SK-N-SH (cell line): ENCODE measurements around the gene ELMO1. TPM values are rescaled to one million over a fixed set of nuclear protein-coding genes. Genes with fewer than 3 reads are reported as not detected.

Experiments
- CTCF ChIA-PET: fragments of 300-600, 350-600 bp; formaldehyde crosslinking; extraction: SDS; loops from one replicate; lab custom pipeline; 2021; lab: Yijun Ruan, JAX
- POLR2A ChIA-PET: fragments of 350-600 bp; sonication (Branson Sonifier 250); formaldehyde crosslinking; extraction: SDS; loops from one replicate; lab custom pipeline; 2020; ENCODE audit warnings: antibody characterized with exemption, inconsistent platforms; lab: Yijun Ruan, JAX
- DNase-seq: peaks from one replicate; pipeline ENCODE4 v3.0.0; 2012
- H2AFZ ChIP-seq: fragments of 200-600 bp; sonication (generic); 2 replicates; pipeline ENCODE4 v1.8.1; 2016; ENCODE audit warnings: antibody characterized with exemption, mild to moderate bottlenecking, low read depth
- H3F3A ChIP-seq: fragments of 200-600 bp; sonication (generic); replicated peaks from 2 replicates; pipeline ENCODE3; 2016; ENCODE audit warnings: antibody characterized with exemption, mild to moderate bottlenecking; ENCODE audit not compliant: insufficient read depth
- H3K27ac ChIP-seq, 2 experiments: fragments of 200-500 bp in 1 of 2; fragments of 200-600 bp in 1 of 2; sonication (Bioruptor generic) in 1 of 2; sonication (generic), shearing (Covaris generic) in 1 of 2; 2 replicates each; pipeline versions ENCODE4 v1.5.1 to v1.6.1; 2014 to 2016; ENCODE audit warnings: low read depth in 2 of 2, inconsistent platforms in 1 of 2, low read length in 1 of 2, mild to moderate bottlenecking in 1 of 2, mixed read lengths in 1 of 2
- H3K27me3 ChIP-seq: fragments of 200-600 bp; sonication (generic), shearing (Covaris generic); 2 replicates; pipeline ENCODE4 v1.6.1; 2016; ENCODE audit warnings: mixed run types; ENCODE audit not compliant: insufficient read depth
- H3K36me3 ChIP-seq, 2 experiments: fragments of 200-500 bp in 1 of 2; fragments of 200-600 bp in 1 of 2; sonication (Bioruptor generic) in 1 of 2; sonication (generic) in 1 of 2; replicated peaks in 1 of 2; 2 replicates each; pipeline versions ENCODE3 to v1.5.1; 2014 to 2016; ENCODE audit warnings: low read length in 1 of 2, mild to moderate bottlenecking in 1 of 2; ENCODE audit not compliant: insufficient read depth in 2 of 2, control insufficient read depth in 1 of 2
- H3K4me1 ChIP-seq, 2 experiments: fragments of 200-500 bp in 1 of 2; fragments of 200-600 bp in 1 of 2; sonication (Bioruptor generic) in 1 of 2; sonication (generic), shearing (Covaris generic) in 1 of 2; 2 replicates each; pipeline versions ENCODE4 v1.5.1 to v1.6.1; 2014 to 2016; ENCODE audit warnings: low read depth in 1 of 2, low read length in 1 of 2, mixed run types in 1 of 2; ENCODE audit not compliant: insufficient read depth in 2 of 2, control insufficient read depth in 1 of 2
- H3K4me2 ChIP-seq: fragments of 200-600 bp; sonication (generic), shearing (Covaris generic); 2 replicates; pipeline ENCODE4 v1.6.1; 2017; ENCODE audit warnings: mixed run types
- H3K4me3 ChIP-seq, 2 experiments: fragments of 200-500 bp in 1 of 2; fragments of 200-600 bp in 1 of 2; sonication (Bioruptor generic) in 1 of 2; sonication (generic), shearing (Covaris generic) in 1 of 2; 2 replicates each; pipeline versions ENCODE4 v1.5.1 to v1.8.1; 2014 to 2016; ENCODE audit warnings: low read depth in 2 of 2, inconsistent platforms in 1 of 2, low read length in 1 of 2, mild to moderate bottlenecking in 1 of 2, mixed read lengths in 1 of 2, moderate library complexity in 1 of 2
- H3K79me2 ChIP-seq: fragments of 200-600 bp; sonication (generic); 2 replicates; pipeline ENCODE4 v1.8.1; 2017; ENCODE audit warnings: mild to moderate bottlenecking; ENCODE audit not compliant: insufficient read depth
- H3K9ac ChIP-seq: fragments of 200-600 bp; sonication (generic); 2 replicates; pipeline ENCODE4 v1.6.1; 2017; ENCODE audit warnings: mixed run types
- H3K9me2 ChIP-seq: fragments of 200-600 bp; sonication (generic); 2 replicates; pipeline ENCODE4 v1.6.1; 2017; ENCODE audit warnings: mixed run types
- H3K9me3 ChIP-seq: fragments of 200-600 bp; sonication (generic); 2 replicates; pipeline ENCODE4 v1.6.1; 2017; ENCODE audit warnings: mixed run types, mild to moderate bottlenecking, moderate library complexity
- H4K20me1 ChIP-seq: fragments of 200-600 bp; sonication (generic); 2 replicates; pipeline ENCODE4 v1.6.1; 2017; ENCODE audit warnings: mild to moderate bottlenecking, mixed run types; ENCODE audit not compliant: insufficient read depth
- EZH2phosphoT487 ChIP-seq: fragments of 200-600 bp; sonication (generic); IDR thresholded peaks from 2 replicates; pipeline ENCODE4 v1.6.1; 2017; ENCODE audit warnings: low read depth, mixed run types, mild to moderate bottlenecking, antibody characterized with exemption, moderate library complexity, borderline replicate concordance
- FOXJ3 ChIP-seq: sonication (generic); formaldehyde crosslinking; IDR thresholded peaks from 2 replicates; pipeline ENCODE4 v1.5.1; 2020; ENCODE audit warnings: mild to moderate bottlenecking, missing genetic modification reagents
- GABPA ChIP-seq: IDR thresholded peaks from 2 replicates; pipeline ENCODE4 v1.4.0; 2012; ENCODE audit warnings: low read depth, mild to moderate bottlenecking
- IRF3 ChIP-seq: fragments of 150-350 bp; IDR thresholded peaks from 2 replicates; pipeline ENCODE4 v1.6.1; 2016; ENCODE audit warnings: mild to moderate bottlenecking, low read depth, low read length
- JUND ChIP-seq: IDR thresholded peaks from 2 replicates; pipeline ENCODE4 v1.4.0; 2012
- MAX ChIP-seq: IDR thresholded peaks from 2 replicates; pipeline ENCODE4 v1.4.0; 2012; ENCODE audit warnings: low read depth
- NFIC ChIP-seq: IDR thresholded peaks from 2 replicates; pipeline ENCODE4 v1.4.0; 2012; ENCODE audit warnings: borderline replicate concordance
- PBX3 ChIP-seq: IDR thresholded peaks from 2 replicates; pipeline ENCODE4; 2012
- POLR2AphosphoS5 ChIP-seq: IDR thresholded peaks from 2 replicates; pipeline ENCODE4 v1.6.1; 2012; ENCODE audit warnings: low read depth, low read length
- RCOR1 ChIP-seq: fragments of 150-350 bp; IDR thresholded peaks from 2 replicates; pipeline ENCODE4 v1.6.1; 2017; ENCODE audit warnings: antibody characterized with exemption, low read length
- REST ChIP-seq: IDR thresholded peaks from 2 replicates; pipeline ENCODE4 v1.6.1; 2012; ENCODE audit warnings: mild to moderate bottlenecking, low read depth, low read length, moderate library complexity
- RXRA ChIP-seq: IDR thresholded peaks from 2 replicates; pipeline ENCODE4 v1.4.0; 2012; ENCODE audit warnings: low read depth, mild to moderate bottlenecking, borderline replicate concordance
- SIN3A ChIP-seq: IDR thresholded peaks from 2 replicates; pipeline ENCODE4 v1.6.1; 2012; ENCODE audit warnings: low read depth, mild to moderate bottlenecking, low read length, moderate library complexity, borderline replicate concordance
- TAF1 ChIP-seq: IDR thresholded peaks from 2 replicates; pipeline ENCODE4 v1.6.1; 2012; ENCODE audit warnings: low read depth, mild to moderate bottlenecking, low read length, moderate library complexity, borderline replicate concordance
- TEAD4 ChIP-seq: IDR thresholded peaks from 2 replicates; pipeline ENCODE4 v1.4.0; 2012; ENCODE audit warnings: mild to moderate bottlenecking, borderline replicate concordance; ENCODE audit not compliant: insufficient read depth
- YY1 ChIP-seq: IDR thresholded peaks from 2 replicates; pipeline ENCODE4 v1.4.0; 2012; ENCODE audit warnings: low read depth, mild to moderate bottlenecking
- WGBS: methylation state at CpG from one replicate; pipeline ENCODE4 v1.1.6; 2017; ENCODE audit warnings: low lambda C conversion rate; 5-methylcytosine and 5-hydroxymethylcytosine counted together
- polyA plus RNA-seq, 3 experiments: library from polyadenylated mRNA; depleted of rRNA; stranded (reverse); fragments of >200 nt; gene quantifications; 2 replicates each; pipeline ENCODE4 v1.2.3, GENCODE V29; 2012

ELMO1 gene
- polyA plus RNA-seq, 1 of the 3 experiments (the other 2 are of a cell fraction) = 0.64 TPM

- Histone ChIP-seq H3F3A (no peaks in the 10 kb centered on the region), H3K36me3 (no peaks in the 10 kb centered on the region), H2AFZ (no peak overlapping the region), H4K20me1 (no peaks in the 10 kb centered on the region), H3K4me3 (no peak overlapping the region; a peak in 1 of 4 replicates), H3K9me2 (no peaks in the 10 kb centered on the region), H3K27ac (peak overlapping the region in 1 of 2 experiments; percentile 76; a peak in 2 of 4 replicates), H3K4me2 (no peak overlapping the region), H3K79me2 (no peaks in the 10 kb centered on the region), H3K9ac (no peak overlapping the region), H3K9me3 (no peaks in the 10 kb centered on the region), H3K4me1 (peaks cover 0 to 15% of the 10 kb centered on the region in 2 experiments; a peak in 2 of 4 replicates), H3K27me3 (no peaks in the 10 kb centered on the region)
- ChIA-PET CTCF (interaction anchor here (0.7 to 2.2 kb wide), 8 partner anchors 10 to 613 kb away, joined by 3 to 11 read pairs (median 3); no protein-coding TSS in a partner anchor), POLR2A (no interaction called here)
- TF ChIP-seq NFIC (no peak), EZH2phosphoT487 (no peak), POLR2AphosphoS5 (no peak), MAX (no peak), TEAD4 (no peak), REST (no peak), PBX3 (no peak), SIN3A (no peak), FOXJ3 (CRISPR knock-in tag) (no peak), RCOR1 (no peak), YY1 (no peak), IRF3 (no peak), JUND (no peak), RXRA (no peak), GABPA (no peak), TAF1 (no peak)
- WGBS = 17% methylated on average over 5 of the region's 5 CpGs
- no peak for DNase-seq
These were observed 386.7 kb downstream of the ELMO1 start for GRCh38 chr7:37061849-37062559.
